ENCODE results near the gene COMP.

COMP gene

GRCh38 chr19:18804139-18804601 lies 13.1 kb upstream of the COMP start:
- in situ Hi-C loops (cut with MboI; ENCODE audit: low sequenced_read_pairs): no loop called here

- in situ Hi-C loops (cut with MboI; ENCODE audit: low sequenced_read_pairs): no loop called here
These were observed 12.5 kb upstream of the COMP start for GRCh38 chr19:18803550-18804138.

- in situ Hi-C loops (cut with MboI; ENCODE audit: low sequenced_read_pairs): no loop called here
These were observed 11.2 kb upstream of the COMP start for GRCh38 chr19:18802354-18802753.

DNA sequence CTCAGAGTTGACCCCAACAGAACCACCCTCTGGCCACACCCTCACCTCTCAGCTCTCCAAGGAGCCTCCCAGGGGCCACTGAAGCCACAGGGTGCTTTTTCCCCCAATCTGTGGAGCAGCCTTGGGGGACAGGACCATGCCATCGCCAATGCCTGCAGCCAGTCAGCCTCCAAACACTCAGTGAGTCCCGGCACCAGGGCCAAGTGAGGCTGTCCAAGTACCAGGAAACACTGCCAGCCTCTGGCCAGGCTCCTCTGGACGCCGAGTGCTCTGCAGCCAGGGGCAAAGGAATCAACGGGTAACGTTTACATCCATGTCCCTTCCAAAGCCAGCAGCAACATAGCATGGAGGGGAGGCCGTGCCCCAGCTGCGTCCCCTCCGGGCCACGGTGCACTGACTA lies 9.5 kb upstream of the COMP start:
- in situ Hi-C loops (cut with MboI; ENCODE audit: low sequenced_read_pairs): no loop called here

GRCh38 chr19:18800079-18800478 lies 9.0 kb upstream of the COMP start:
- in situ Hi-C loops (cut with MboI; ENCODE audit: low sequenced_read_pairs): no loop called here

- in situ Hi-C loops (cut with MboI; ENCODE audit: low sequenced_read_pairs): no loop called here
These were observed 8.4 kb upstream of the COMP start for GRCh38 chr19:18799389-18799970.

GRCh38 chr19:18798384-18799352 lies 7.6 kb upstream of the COMP start:
- in situ Hi-C loops (cut with MboI; ENCODE audit: low sequenced_read_pairs): no loop called here

DNA sequence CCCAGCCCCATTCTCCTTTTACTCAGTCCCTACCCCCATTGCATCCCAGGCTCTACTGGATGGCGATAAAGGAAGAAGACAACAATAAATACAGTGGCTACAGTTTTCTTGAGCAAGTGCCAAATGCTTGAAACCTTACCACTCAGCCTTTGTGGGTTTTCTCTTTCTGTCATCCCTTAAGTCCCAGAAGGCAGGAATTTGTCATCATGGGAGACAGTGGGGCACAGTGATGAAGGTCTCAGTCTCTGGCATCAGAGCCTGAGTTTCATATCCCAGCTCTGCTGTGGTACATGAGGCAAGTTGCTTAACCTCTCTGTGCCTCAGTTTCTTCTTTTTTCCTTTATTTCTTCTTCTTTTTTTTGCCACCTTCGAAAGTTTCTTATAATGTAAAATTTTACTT lies 5.1 kb upstream of the COMP start:
- in situ Hi-C loops (cut with MboI; ENCODE audit: low sequenced_read_pairs): no loop called here

DNA sequence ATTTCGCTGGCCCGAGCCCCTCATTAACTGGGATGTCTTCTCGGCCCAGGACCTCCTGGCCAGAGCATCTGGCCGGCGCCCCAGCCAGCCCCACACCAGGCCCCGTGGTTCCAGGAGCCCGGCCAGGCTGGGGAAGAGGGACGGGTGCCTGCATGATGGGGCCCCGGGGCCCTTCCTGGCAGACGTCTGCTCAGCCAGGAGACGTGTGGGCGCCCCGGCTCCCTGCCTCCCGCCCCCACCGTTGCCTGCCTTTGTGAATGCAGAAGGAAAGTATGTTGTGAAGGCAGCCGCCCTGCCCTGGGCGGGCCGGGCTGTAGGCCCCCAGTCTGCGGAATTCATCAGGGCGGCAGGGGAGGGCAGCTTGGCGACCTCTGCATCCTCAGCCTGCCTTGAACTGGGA lies 4.4 kb upstream of the COMP start:
- in situ Hi-C loops (cut with MboI; ENCODE audit: low sequenced_read_pairs): no loop called here

DNA sequence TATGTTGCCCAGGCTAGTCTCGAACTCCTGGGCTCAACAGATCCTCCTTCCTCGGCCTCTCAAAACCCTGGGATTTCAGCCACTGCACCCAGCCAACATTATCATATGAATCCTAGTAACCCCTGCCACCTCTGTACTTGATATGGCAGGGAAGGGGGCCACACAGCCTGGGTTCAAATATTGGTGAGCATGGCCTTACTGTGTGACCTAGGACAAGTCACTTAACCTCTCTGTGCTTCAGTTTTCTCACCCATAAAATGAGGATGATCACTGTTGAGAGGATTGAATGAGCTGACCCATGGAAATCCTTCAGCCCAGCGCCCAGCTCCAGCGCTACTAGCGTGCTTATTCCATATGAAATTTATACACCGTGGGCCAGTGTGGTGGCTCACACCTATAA lies 3.6 kb upstream of the COMP start:
- in situ Hi-C loops (cut with MboI; ENCODE audit: low sequenced_read_pairs): no loop called here

- in situ Hi-C loops (cut with MboI; ENCODE audit: low sequenced_read_pairs): no loop called here
These were observed 2.9 kb upstream of the COMP start for GRCh38 chr19:18794029-18794313.

DNA sequence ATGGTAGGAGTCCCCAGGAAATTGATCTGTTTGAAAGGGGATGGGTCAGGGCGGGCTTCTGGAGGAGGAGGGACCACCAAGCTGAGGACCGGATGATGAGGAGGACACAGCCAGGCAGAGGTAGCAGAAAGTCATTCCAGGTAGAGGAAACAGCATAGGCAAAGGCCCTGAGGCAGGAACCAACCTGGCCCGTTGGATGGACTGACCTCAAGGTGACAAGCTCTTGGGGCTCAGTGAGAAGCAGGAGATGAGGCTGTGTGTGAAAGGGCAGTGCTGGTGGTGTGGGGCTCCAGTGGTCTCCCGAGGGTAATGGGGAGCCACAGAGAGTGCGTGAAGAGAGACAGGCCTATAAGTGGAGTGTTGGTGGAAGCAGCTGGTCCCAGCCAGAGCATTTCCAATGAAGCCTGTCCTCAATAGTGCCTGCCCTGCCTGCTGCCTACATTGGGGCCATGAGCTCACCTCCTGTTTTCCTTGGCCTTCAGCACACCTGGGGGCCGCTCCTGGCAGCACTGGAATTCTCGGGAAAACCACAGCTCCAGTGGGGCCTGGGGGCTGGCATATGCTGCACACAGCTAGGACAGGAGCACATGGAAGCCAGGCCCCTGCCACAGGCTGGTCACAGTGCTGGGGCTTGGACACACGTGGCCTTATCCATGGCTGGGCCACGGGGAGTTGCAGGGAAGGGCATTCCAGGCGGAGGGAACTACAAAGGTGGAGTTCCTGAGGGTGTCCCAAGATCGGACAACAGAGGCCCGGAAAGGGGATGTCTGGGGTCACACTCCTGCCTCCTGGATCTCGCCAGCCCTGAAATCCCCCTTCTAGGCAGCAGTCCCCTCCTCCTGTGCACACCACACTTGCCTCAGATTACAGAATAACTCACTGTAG lies 2.3 kb upstream of the COMP start:
- in situ Hi-C loops (cut with MboI; ENCODE audit: low sequenced_read_pairs): no loop called here

DNA sequence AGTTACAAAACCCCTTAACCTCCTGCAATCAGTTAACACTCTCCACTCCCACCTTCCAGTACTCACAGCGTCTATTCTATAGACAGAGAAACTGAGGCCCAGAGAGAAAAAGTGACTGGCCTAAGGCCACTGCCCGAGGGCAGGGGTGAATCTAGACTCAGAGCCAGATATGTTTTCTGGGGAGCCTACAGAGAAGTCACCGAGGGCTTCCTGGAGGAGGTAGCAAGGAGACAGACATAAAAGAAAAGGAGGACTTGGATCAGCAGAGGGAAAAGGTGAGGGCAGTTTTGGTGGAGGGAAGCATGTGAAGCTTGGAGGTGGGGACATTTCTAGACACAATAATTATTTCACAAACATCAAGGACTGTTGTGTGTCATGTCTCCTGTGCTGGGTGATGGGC lies 1.6 kb upstream of the COMP start:
- in situ Hi-C loops (cut with MboI; ENCODE audit: low sequenced_read_pairs): no loop called here

DNA sequence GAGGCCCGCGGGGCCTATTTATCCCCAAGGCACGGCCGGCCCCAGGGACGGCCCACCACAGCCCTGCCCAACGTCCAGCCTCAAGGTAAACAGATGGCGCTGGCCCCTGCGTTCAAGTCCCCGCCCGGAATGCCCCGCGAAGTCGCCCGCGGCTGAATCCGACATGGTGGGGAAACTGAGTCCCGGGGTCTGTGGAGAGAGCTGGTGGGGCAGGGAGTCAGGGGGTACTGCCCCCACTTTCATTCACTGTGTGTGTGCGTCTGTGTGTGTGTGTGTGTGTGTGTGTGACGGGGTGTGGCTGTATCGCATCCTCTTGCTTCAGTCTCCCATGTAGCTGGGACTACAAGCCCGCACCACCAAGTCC lies 192 bp upstream of the COMP start:
- in situ Hi-C loops (cut with MboI; ENCODE audit: low sequenced_read_pairs): no loop called here

- in situ Hi-C loops (cut with MboI; ENCODE audit: low sequenced_read_pairs): no loop called here
These were observed 1.1 kb downstream of the COMP start for GRCh38 chr19:18789883-18790565.

DNA sequence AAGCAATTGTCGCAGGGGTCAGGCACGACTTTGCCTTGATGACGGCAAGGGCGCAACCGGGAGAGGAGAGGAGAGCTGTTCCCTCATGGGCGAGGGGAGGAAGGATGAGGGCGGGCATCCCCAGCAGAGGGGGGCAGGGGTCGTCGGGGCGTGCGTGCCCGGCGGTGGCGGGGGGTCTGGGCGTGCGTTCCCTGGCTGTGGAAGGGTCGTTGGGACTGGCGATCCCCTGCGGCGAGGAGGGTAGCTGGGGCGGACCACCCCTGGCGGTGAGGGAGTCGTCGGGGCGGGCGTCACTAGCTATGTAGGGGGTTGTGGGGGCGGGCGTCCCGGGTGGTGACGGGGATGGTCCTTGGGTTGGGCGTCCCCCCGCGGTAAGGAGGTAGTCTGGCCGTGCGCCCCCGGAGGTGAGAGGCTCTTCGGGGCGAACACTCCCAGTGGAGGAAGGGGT lies 1.7 kb downstream of the COMP start:
- in situ Hi-C loops (cut with MboI; ENCODE audit: low sequenced_read_pairs): no loop called here

- in situ Hi-C loops (cut with MboI; ENCODE audit: low sequenced_read_pairs): no loop called here
These were observed 2.3 kb downstream of the COMP start for GRCh38 chr19:18788529-18789421.

DNA sequence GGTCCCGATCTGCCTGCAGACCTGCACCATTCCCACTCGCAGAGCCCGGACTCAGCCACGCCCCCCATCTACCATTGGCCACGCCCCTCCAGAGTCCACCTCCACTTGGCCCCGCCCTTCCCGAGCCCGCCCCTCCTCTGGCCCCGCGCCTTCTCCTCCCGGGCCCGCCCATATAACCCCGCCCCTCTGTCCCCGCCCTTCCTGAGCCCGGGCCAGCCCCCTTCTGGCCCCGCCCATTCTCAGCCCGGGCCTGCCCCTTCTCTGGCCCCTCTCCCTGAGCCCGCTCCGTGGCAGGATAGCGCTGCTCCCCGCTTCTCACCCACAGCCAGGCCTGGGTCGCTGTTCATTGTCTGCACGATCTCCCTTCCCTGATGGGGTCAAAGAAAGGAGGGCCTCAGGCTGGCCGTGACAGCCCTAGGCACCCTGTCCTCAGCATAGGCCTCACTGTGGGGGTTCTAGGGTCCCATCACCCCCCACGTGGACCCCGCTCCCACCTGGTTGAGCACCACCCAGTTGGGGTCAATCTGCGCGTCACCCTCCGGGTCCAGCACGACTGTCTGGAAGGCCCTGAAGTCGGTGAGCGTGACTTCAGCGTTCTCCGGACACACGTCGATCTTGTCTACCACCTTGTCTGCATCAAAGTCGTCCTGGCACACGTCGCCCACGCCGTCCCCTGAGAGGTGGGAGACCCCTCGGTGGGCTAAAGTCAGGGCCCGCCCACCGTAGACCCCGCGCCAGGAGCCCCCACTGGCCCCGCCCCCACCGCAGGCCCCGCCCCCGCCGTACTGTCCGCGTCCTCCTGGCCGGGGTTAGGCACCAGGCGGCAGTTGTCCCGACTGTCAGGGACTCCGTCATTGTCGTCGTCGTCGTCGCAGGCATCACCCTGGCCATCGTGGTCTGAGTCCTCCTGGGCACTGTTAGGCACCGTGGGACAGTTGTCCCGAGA lies 5.7 kb downstream of the COMP start:
- in situ Hi-C loops (cut with MboI; ENCODE audit: low sequenced_read_pairs): no loop called here

DNA sequence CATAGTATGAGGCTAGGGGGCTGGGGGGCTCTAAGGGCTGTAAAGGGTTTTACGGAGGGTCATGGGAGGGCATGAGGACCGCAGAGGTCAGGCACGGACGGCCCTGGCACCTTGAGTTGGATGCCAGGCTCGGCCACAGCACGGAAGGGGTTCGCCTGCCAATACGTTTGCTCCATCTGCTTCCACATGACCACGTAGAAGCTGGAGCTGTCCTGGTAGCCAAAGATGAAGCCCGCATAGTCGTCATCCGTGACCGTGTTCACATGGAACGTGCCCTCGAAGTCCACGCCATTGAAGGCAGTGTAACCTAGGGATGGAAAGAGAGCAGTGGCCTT lies 6.4 kb downstream of the COMP start:
- in situ Hi-C loops (cut with MboI; ENCODE audit: low sequenced_read_pairs): no loop called here
